Vein endothelial cell (primary cell): ENCODE data around the gene PPIL3. TPM values are rescaled to one million over a fixed set of nuclear protein-coding genes. Genes with fewer than 3 reads are reported as not detected.

Experiments
- small RNA-seq: library from RNA; depleted of rRNA; stranded (forward); fragments of <200 nt; gene quantifications from one replicate; pipeline ENCODE3, GENCODE V24; 2012
- total RNA-seq: library from RNA; depleted of rRNA; stranded (reverse); fragments of >200 nt; gene quantifications from 2 replicates; pipeline ENCODE4 v1.2.3, GENCODE V29; 2012

The PPIL3 gene
- 24.5 and 27.9 TPM in 2 replicates for total RNA-seq

DNA sequence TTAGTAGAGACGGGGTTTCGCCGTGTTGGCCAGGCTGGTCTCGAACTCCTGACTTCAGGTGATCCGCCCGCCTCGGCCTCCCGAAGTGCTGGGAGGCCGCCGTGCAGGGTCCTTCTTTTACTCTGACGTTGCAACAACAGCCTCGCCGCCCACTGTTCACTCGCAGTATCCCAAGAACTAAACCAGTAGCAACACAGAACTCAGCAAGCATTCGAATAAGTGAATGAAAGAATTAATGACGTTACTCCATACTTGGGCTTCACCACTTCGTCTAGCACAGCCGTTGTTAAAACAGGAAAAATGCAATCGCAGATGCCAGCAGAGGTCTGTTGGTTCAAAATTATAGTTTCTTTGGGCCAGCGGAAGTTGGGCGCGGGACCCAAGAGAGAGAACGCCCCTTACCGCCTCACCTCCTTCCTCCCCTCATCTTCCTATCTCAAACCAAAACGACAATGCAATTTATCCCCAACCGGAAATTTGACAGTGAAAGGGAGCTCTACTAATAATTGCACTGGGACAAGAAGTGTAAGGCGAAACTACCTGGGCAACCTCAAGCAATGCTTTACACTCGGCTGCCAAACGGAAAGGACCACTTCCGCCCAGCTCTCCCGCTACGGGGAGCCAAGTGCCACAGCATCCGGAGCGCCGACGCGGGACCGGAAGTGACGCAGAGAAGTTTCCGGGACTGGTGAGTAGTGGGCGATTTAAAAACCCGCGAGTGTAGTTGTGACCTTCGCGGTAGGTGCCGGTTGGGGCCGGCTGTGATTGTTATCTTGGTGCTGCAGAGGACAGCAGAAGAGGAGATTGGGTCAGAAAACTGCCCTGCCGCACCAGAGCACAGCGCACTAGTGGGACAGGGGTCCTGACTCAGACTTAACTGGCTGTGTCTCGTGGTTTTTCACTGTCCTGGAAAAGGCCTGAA is at the start of gene PPIL3, which contains the start of gene NIF3L1:
Gene PPIL3, minus strand, starts transcription at position 374 of the 922 bp plus-strand sequence. CDS start 1,462 bp downstream, outside the sequence.
Gene NIF3L1, plus strand, starts transcription at position 668 of the 922 bp plus-strand sequence. CDS start 2,573 bp downstream, outside the sequence.

GRCh38 chr2:200864176-200865034 is 24.5 kb downstream of the PPIL3 start, which contains the start of gene CLK1:
Gene CLK1, minus strand, starts transcription at chr2:200864658. Its CDS starts 2,796 bp downstream, at chr2:200861862.

Small RNA genes lying within 50 kb of the gene (small RNA-seq; reads per million reads assigned to genes)
- gene RF00019: not detected
- not detected for gene RNA5SP115
- not detected for gene RNU6-312P
- not detected for gene RNU6-31P
- not detected for gene RNU6-762P

Other genes starting within 250 kb of the PPIL3 start
- gene BZW1, start 77.2 kb downstream of the PPIL3 start, total RNA-seq: 688 and 724 TPM in 2 replicates
- gene CLK1, start 24.4 kb downstream of the PPIL3 start, total RNA-seq: 50.6 and 64.1 TPM in 2 replicates
- gene NIF3L1, start 294 bp upstream of the PPIL3 start, total RNA-seq: 14.7 and 17.1 TPM in 2 replicates
- 13.7 and 23.4 TPM in 2 replicates for gene ORC2, start 74.6 kb upstream of the PPIL3 start, total RNA-seq
- 15.4 and 20.1 TPM in 2 replicates for gene HYCC2, start 182.6 kb upstream of the PPIL3 start, total RNA-seq
- 42.5 and 50.3 TPM in 2 replicates for gene NDUFB3, start 182.9 kb upstream of the PPIL3 start, total RNA-seq
- 293 and 295 TPM in 2 replicates for gene CFLAR, start 227.1 kb upstream of the PPIL3 start, total RNA-seq